Body of pancreas (tissue), 4 donors: ENCODE measurements around the gene FAM131A. TPM values are rescaled to one million over a fixed set of nuclear protein-coding genes. Genes with fewer than 3 reads are reported as not detected.

Experiments
- ATAC-seq: fragments of 150-250 bp; one replicate; pipeline ENCODE4 v1.9.1; 2016
- DNase-seq, 4 donors: peaks; one replicate each; pipeline ENCODE4 v3.0.0-alpha.2; 2019
- H3K27ac ChIP-seq, 4 donors: fragments of 200-600 bp; sonication (generic); 1 replicate in 3 of 4; 2 replicates in 1 of 4; pipeline versions ENCODE4 v1.5.1 to v1.6.1; 2016 to 2019; ENCODE audit warnings: mild to moderate bottlenecking in 1 of 4, mixed read lengths in 1 of 4, moderate library complexity in 1 of 4
- H3K27me3 ChIP-seq, 2 donors: fragments of 200-600 bp; sonication (generic); one replicate each; pipeline ENCODE4 v1.6.0; 2016; ENCODE audit warnings: mild to moderate bottlenecking in 1 of 2
- H3K36me3 ChIP-seq, 2 donors: fragments of 200-600 bp; sonication (generic); replicated peaks in 1 of 2; 2 replicates each; pipeline ENCODE4 v1.5.1; 2016; ENCODE audit warnings: low read depth in 2 of 2; ENCODE audit not compliant: insufficient read depth in 1 of 2
- H3K4me1 ChIP-seq: fragments of 200-600 bp; sonication (generic); one replicate; pipeline ENCODE4 v1.6.0; 2016
- H3K4me3 ChIP-seq, 2 donors: fragments of 200-600 bp; sonication (generic); 1 replicate in 1 of 2; 2 replicates in 1 of 2; pipeline ENCODE4 v1.5.1; 2016 to 2019
- H3K9me3 ChIP-seq, 3 donors: fragments of 200-600 bp; sonication (generic); 1 replicate in 2 of 3; 2 replicates in 1 of 3; pipeline ENCODE4 v1.5.1; 2016
- CTCF ChIP-seq, 7 experiments: fragments of 450-650 bp in 4 of 7; fragments of 200-600 bp in 3 of 7; sonication (generic) in 3 of 7; IDR thresholded peaks; one replicate each; pipeline ENCODE4 v1.5.1; 2016 to 2019; ENCODE audit warnings: antibody characterized with exemption in 7 of 7
- POLR2A ChIP-seq, 3 donors: fragments of 450-650 bp; IDR thresholded peaks; one replicate each; pipeline ENCODE4 v1.6.1; 2016; ENCODE audit warnings: antibody characterized with exemption in 3 of 3, mild to moderate bottlenecking in 2 of 3
- WGBS, 2 donors: methylation state at CpG; one replicate each; pipeline ENCODE4 v1.1.5; 2017; 5-methylcytosine and 5-hydroxymethylcytosine counted together
- intact Hi-C: fragments of 100-400 bp; cut with DNase I; formaldehyde crosslinking; loops from one replicate; pipeline ENCODE4 v1.15.1; 2023
- total RNA-seq, 2 donors: library from RNA; depleted of rRNA; stranded (reverse); fragments of >200 nt; gene quantifications; one replicate each; pipeline ENCODE4 v1.1.0, GENCODE V29; 2016

FAM131A gene
- total RNA-seq, 2 donors from 2014 or later = 11.5 to 13.5 TPM

- Histone ChIP-seq H3K27ac (peak overlapping the region; percentile 32 to 58 (median 44)), H3K27me3 (no peaks in the 10 kb centered on the region), H3K9me3 (no peaks in the 10 kb centered on the region), H3K4me1 (peaks cover 34% of the 10 kb centered on the region), H3K36me3 (no peaks in the 10 kb centered on the region), H3K4me3 (no peak overlapping the region)
- ATAC-seq = no peak
- WGBS, 2 donors = 85 to 90% methylated on average over 10 of the region's 10 CpGs
- no peak for TF ChIP-seq POLR2A (IDR thresholded peaks at IDR 0.05)
- no peak for TF ChIP-seq CTCF (IDR thresholded peaks at IDR 0.05)
- DNase-seq = no peak
- intact Hi-C loops = no loop called here
Measured at GRCh38 chr3:184378651-184379357, 41.4 kb downstream of the FAM131A start.

GRCh38 chr3:184379358-184380184 lies 42.2 kb downstream of the FAM131A start, which contains the start of gene CHRD:
Gene CHRD (plus strand): TSS chr3:184380054. CDS start chr3:184380319, 265 bp downstream.
- Histone ChIP-seq H3K9me3 (no peaks in the 10 kb centered on the region), H3K36me3 (no peaks in the 10 kb centered on the region), H3K4me3 (peak within 1 kb of the TSS in 1 of 2 donors; percentile 17), H3K27ac (peak within 1 kb of the TSS; percentile 32 to 45 (median 44)), H3K27me3 (no peaks in the 10 kb centered on the region), H3K4me1 (peaks cover 34% of the 10 kb centered on the region)
- no peak for ATAC-seq
- no peak for DNase-seq
- TF ChIP-seq POLR2A (IDR thresholded peaks at IDR 0.05) (no peak), CTCF (IDR thresholded peaks at IDR 0.05) (no peak)
- 60 to 62% methylated on average over 15 to 19 of the region's 71 CpGs for WGBS, 2 donors
- intact Hi-C loops = no loop called here

- H3K4me1 ChIP-seq = peaks cover 34% of the 10 kb centered on the region
- H3K9me3 ChIP-seq = no peaks in the 10 kb centered on the region
- H3K27me3 ChIP-seq = no peaks in the 10 kb centered on the region
- ATAC-seq = peak; percentile 84
- intact Hi-C loops = no loop called here
- no peak for TF ChIP-seq CTCF (IDR thresholded peaks at IDR 0.05)
- TF ChIP-seq POLR2A (IDR thresholded peaks at IDR 0.05) = no peak
- H3K4me3 ChIP-seq = no peak overlapping the region
- H3K36me3 ChIP-seq = no peaks in the 10 kb centered on the region
- peak overlapping the region in 2 of 4 donors; percentile 45 for H3K27ac ChIP-seq
- peak; percentile 74 to 81 (median 76) for DNase-seq
- WGBS, 2 donors = 0% methylated on average over 34 of the region's 62 CpGs; no CpG with 5 or more reads in 1 of the 2 donors
Measured at GRCh38 chr3:184380185-184380626, 42.8 kb downstream of the FAM131A start.

GRCh38 chr3:184380627-184381260 lies 43.3 kb downstream of the FAM131A start:
- H3K27ac ChIP-seq = peak overlapping the region in 2 of 4 donors; percentile 45
- H3K27me3 ChIP-seq = no peaks in the 10 kb centered on the region
- WGBS, 2 donors = 3 to 5% methylated on average over 12 to 42 of the region's 42 CpGs

More at GRCh38 chr3:184380627-184381260, 43.3 kb downstream of the FAM131A start:
- Histone ChIP-seq H3K9me3 (no peaks in the 10 kb centered on the region), H3K4me3 (peak overlapping the region in 1 of 2 donors; percentile 17), H3K36me3 (no peaks in the 10 kb centered on the region), H3K4me1 (peaks cover 34% of the 10 kb centered on the region)
- intact Hi-C loops = no loop called here
- TF ChIP-seq CTCF (IDR thresholded peaks at IDR 0.05) (no peak), POLR2A (IDR thresholded peaks at IDR 0.05) (no peak)
- DNase-seq (no peak), ATAC-seq (peak; percentile 25)
